ENCODE measurements around the gene IL18RAP.

IL18RAP gene

GRCh38 chr2:102473020-102473419, 50.1 kb downstream of the IL18RAP start, which contains the start of gene SLC9A4:
TSS of gene SLC9A4 (plus strand) at chr2:102473226. CDS start at chr2:102473760, 534 bp downstream.
- peak; percentile 87 for TF ChIP-seq CTCF (conservative IDR thresholded peaks at IDR 0.05; ENCODE audit: low read depth, low read length)
- DNase-seq (ENCODE audit: low read depth), result no peak
- no peak within 1 kb of the TSS for H3K4me3 ChIP-seq (ENCODE audit: low read length)

GRCh38 chr2:102473631-102474030, 50.7 kb downstream of the IL18RAP start:
- H3K4me3 ChIP-seq (ENCODE audit: low read length), result no peak overlapping the region
- no peak for TF ChIP-seq CTCF (conservative IDR thresholded peaks at IDR 0.05; ENCODE audit: low read depth, low read length)
- DNase-seq (ENCODE audit: low read depth), result no peak

GRCh38 chr2:102474785-102475184, 51.8 kb downstream of the IL18RAP start:
- no peak for TF ChIP-seq CTCF (conservative IDR thresholded peaks at IDR 0.05; ENCODE audit: low read depth, low read length)
- DNase-seq (ENCODE audit: low read depth), result no peak
- no peak overlapping the region for H3K4me3 ChIP-seq (ENCODE audit: low read length)

GRCh38 chr2:102478686-102479470, 55.9 kb downstream of the IL18RAP start:
- no peak for DNase-seq (ENCODE audit: low read depth)
- TF ChIP-seq CTCF (conservative IDR thresholded peaks at IDR 0.05; ENCODE audit: low read depth, low read length), result no peak
- no peak overlapping the region for H3K4me3 ChIP-seq (ENCODE audit: low read length)

GRCh38 chr2:102480285-102481195, 57.6 kb downstream of the IL18RAP start:
- no peak for DNase-seq (ENCODE audit: low read depth)
- H3K4me3 ChIP-seq (ENCODE audit: low read length), result no peak overlapping the region
- no peak for TF ChIP-seq CTCF (conservative IDR thresholded peaks at IDR 0.05; ENCODE audit: low read depth, low read length)

- DNase-seq (ENCODE audit: low read depth), result no peak
- TF ChIP-seq CTCF (conservative IDR thresholded peaks at IDR 0.05; ENCODE audit: low read depth, low read length), result no peak
- H3K4me3 ChIP-seq (ENCODE audit: low read length), result no peak overlapping the region
These were observed 59.0 kb downstream of the IL18RAP start for GRCh38 chr2:102481931-102482330.

Measured in retinal pigment epithelial cell (primary cell).